Endothelial cell of umbilical vein (primary cell): Measurements from ENCODE around the gene IGFBP6. TPM values are rescaled to one million over a fixed set of nuclear protein-coding genes. Genes with fewer than 3 reads are reported as not detected.
A peak's percentile ranks its signal among the peaks of the same experiment; 100 is the strongest.

Experiments
- BruUV-seq: library from RNA; stranded (reverse); fragments of 400-500 nt; replicated peaks from 2 replicates; lab custom pipeline; 2021; lab: Mats Ljungman, UMichigan
- CTCF ChIA-PET: fragments of 300-600, 350-600 bp; sonication (Branson Sonifier 250); formaldehyde crosslinking; loops from one replicate; lab custom pipeline; 2021; ENCODE audit warnings: antibody characterized with exemption, inconsistent platforms; lab: Charles Lee
- POLR2A ChIA-PET: fragments of 300-600, 350-600 bp; sonication (Branson Sonifier 250); formaldehyde crosslinking; loops from one replicate; lab custom pipeline; 2021; ENCODE audit warnings: antibody characterized with exemption, inconsistent platforms; lab: Charles Lee
- DNase-seq: peaks from one replicate; pipeline ENCODE4 v3.0.0-alpha.2; 2011; ENCODE audit warnings: low read depth, low spot score
- FAIRE-seq: peaks from 2 replicates; lab custom pipeline; 2011; peaks lifted over from hg19 to GRCh38; lab: Jason Lieb, UNC
- H2AFZ ChIP-seq: 2 replicates; pipeline ENCODE4 v1.6.0; 2012; ENCODE audit warnings: low read depth, low read length, control low read depth, inconsistent platforms
- H3K27ac ChIP-seq: 2 replicates; pipeline ENCODE4 v1.5.1; 2011; ENCODE audit warnings: low read depth, mild to moderate bottlenecking, control low read depth, low read length, moderate library complexity; ENCODE audit not compliant: insufficient read depth
- H3K27me3 ChIP-seq, 2 experiments: 2 replicates each; pipeline versions ENCODE4 v1.6.0 to v1.6.1; 2011; ENCODE audit warnings: low read length in 2 of 2, mixed read lengths in 1 of 2; ENCODE audit not compliant: control insufficient read depth in 2 of 2, insufficient read depth in 2 of 2
- H3K36me3 ChIP-seq, 2 experiments: 2 replicates in 1 of 2; 3 replicates in 1 of 2; pipeline ENCODE4 v1.5.1; 2011; ENCODE audit warnings: low read length in 2 of 2, mild to moderate bottlenecking in 1 of 2, moderate library complexity in 1 of 2; ENCODE audit not compliant: control insufficient read depth in 2 of 2, insufficient read depth in 2 of 2; ENCODE audit errors: extremely low read depth in 1 of 2
- H3K4me1 ChIP-seq: 3 replicates; pipeline ENCODE4 v1.5.1; 2011; ENCODE audit warnings: mild to moderate bottlenecking, low read length; ENCODE audit not compliant: control insufficient read depth, insufficient read depth; ENCODE audit errors: extremely low read depth
- H3K4me2 ChIP-seq: 2 replicates; pipeline ENCODE4 v1.6.1; 2011; ENCODE audit warnings: low read length, control low read depth, mixed read lengths; ENCODE audit not compliant: insufficient read depth
- H3K4me3 ChIP-seq, 3 experiments: fragments of 200-600 bp in 1 of 3; sonication (generic), shearing (Covaris generic) in 1 of 3; replicated peaks in 1 of 3; 2 replicates each; pipeline ENCODE4 v1.5.1; 2011 to 2016; ENCODE audit warnings: control low read depth in 3 of 3, low read length in 3 of 3, mild to moderate bottlenecking in 2 of 3, inconsistent platforms in 1 of 3, low read depth in 1 of 3, moderate library complexity in 1 of 3; ENCODE audit not compliant: insufficient read depth in 1 of 3
- H3K79me2 ChIP-seq: 2 replicates; pipeline ENCODE4 v1.6.0; 2012; ENCODE audit warnings: low read length, inconsistent platforms; ENCODE audit not compliant: control insufficient read depth, insufficient read depth
- H3K9ac ChIP-seq: replicated peaks from 2 replicates; pipeline ENCODE3; 2011; ENCODE audit warnings: low read length, control low read depth; ENCODE audit not compliant: insufficient read depth; ENCODE audit errors: extremely low read depth
- H3K9me1 ChIP-seq: replicated peaks from 3 replicates; pipeline ENCODE4 v1.6.0; 2011; ENCODE audit warnings: mild to moderate bottlenecking, low read length; ENCODE audit not compliant: control insufficient read depth, insufficient read depth; ENCODE audit errors: extremely low read depth
- H3K9me3 ChIP-seq: replicated peaks from 2 replicates; pipeline ENCODE4 v1.5.1; 2012; ENCODE audit warnings: low read length, inconsistent platforms; ENCODE audit not compliant: control insufficient read depth, insufficient read depth
- H4K20me1 ChIP-seq: replicated peaks from 2 replicates; pipeline ENCODE3; 2011; ENCODE audit warnings: mild to moderate bottlenecking, low read length; ENCODE audit not compliant: control insufficient read depth, insufficient read depth; ENCODE audit errors: extremely low read depth
- EZH2 ChIP-seq: IDR thresholded peaks from 2 replicates; pipeline ENCODE4 v1.6.1; 2012; ENCODE audit warnings: borderline replicate concordance, low read depth, mild to moderate bottlenecking, moderate library complexity, low read length, inconsistent platforms; ENCODE audit not compliant: severe bottlenecking
- FOS ChIP-seq: IDR thresholded peaks from 2 replicates; pipeline ENCODE4 v1.6.1; 2011; ENCODE audit warnings: mild to moderate bottlenecking, low read length, moderate library complexity, borderline replicate concordance; ENCODE audit not compliant: insufficient read depth
- GATA2 ChIP-seq: IDR thresholded peaks from 2 replicates; pipeline ENCODE4 v1.7.0; 2011; ENCODE audit warnings: low read depth, mild to moderate bottlenecking, moderate library complexity, mixed read lengths, low read length; ENCODE audit not compliant: insufficient read length, insufficient read depth
- JUN ChIP-seq: IDR thresholded peaks from 2 replicates; pipeline ENCODE4 v1.6.1; 2011; ENCODE audit warnings: borderline replicate concordance, low read depth; ENCODE audit not compliant: insufficient read length, insufficient read depth
- MAX ChIP-seq: IDR thresholded peaks from 2 replicates; pipeline ENCODE4 v1.6.1; 2011; ENCODE audit not compliant: insufficient read depth, insufficient read length
- MYC ChIP-seq: IDR thresholded peaks from one replicate; pipeline ENCODE4 v1.6.1; 2011; ENCODE audit warnings: mild to moderate bottlenecking, low read depth, low read length
- POLR2A ChIP-seq: IDR thresholded peaks from 2 replicates; pipeline ENCODE4 v1.6.1; 2012; ENCODE audit warnings: low read depth, mild to moderate bottlenecking, control low read depth, low read length
- POLR2AphosphoS5 ChIP-seq: IDR thresholded peaks from 2 replicates; pipeline ENCODE4 v1.6.1; 2012; ENCODE audit warnings: low read depth, mild to moderate bottlenecking, control low read depth, low read length, moderate library complexity; ENCODE audit not compliant: insufficient read depth
- dilution Hi-C: fragments of 300-500 bp; cut with MboI; formaldehyde crosslinking; loops from one replicate; pipeline ENCODE4 v1.15.0; 2019; ENCODE audit warnings: low sequenced_read_pairs; ENCODE audit not compliant: extremely low pct_ligation_motif_present
- intact Hi-C: fragments of 100-400 bp; cut with micrococcal nuclease; formaldehyde crosslinking; loops from one replicate; pipeline ENCODE4 v1.10.0; 2022
- polyA plus RNA-seq, 4 experiments: library from polyadenylated mRNA; depleted of rRNA in 3 of 4; stranded (reverse) in 3 of 4; unstranded in 1 of 4; fragments of >200 nt; gene quantifications; 2 replicates each; pipeline versions ENCODE4 v1.2.1 to v1.2.3, GENCODE V29; 2011 to 2012; ENCODE audit warnings: missing spikeins in 1 of 4
- total RNA-seq: library from RNA; stranded (reverse); gene quantifications from 2 replicates; pipeline ENCODE4 v1.2.3, GENCODE V29; 2021
- TF ChIP-seq, protein P1 (sequence below), 2 donors: IDR thresholded peaks; 1 replicate in 1 of 2; 2 replicates in 1 of 2; pipeline ENCODE4 v1.5.1; 2011; ENCODE audit warnings: low read length in 2 of 2, mild to moderate bottlenecking in 2 of 2, moderate library complexity in 2 of 2, control low read depth in 1 of 2, inconsistent platforms in 1 of 2, low read depth in 1 of 2; ENCODE audit not compliant: insufficient read depth in 1 of 2; ENCODE audit errors: extremely low read depth in 1 of 2

The IGFBP6 gene
- total and polyA plus RNA-seq, 2 donors (not counting 3 experiments of a cell fraction or from before 2014, with no cell fraction given) = 14.1 to 18.2 TPM

DNA sequence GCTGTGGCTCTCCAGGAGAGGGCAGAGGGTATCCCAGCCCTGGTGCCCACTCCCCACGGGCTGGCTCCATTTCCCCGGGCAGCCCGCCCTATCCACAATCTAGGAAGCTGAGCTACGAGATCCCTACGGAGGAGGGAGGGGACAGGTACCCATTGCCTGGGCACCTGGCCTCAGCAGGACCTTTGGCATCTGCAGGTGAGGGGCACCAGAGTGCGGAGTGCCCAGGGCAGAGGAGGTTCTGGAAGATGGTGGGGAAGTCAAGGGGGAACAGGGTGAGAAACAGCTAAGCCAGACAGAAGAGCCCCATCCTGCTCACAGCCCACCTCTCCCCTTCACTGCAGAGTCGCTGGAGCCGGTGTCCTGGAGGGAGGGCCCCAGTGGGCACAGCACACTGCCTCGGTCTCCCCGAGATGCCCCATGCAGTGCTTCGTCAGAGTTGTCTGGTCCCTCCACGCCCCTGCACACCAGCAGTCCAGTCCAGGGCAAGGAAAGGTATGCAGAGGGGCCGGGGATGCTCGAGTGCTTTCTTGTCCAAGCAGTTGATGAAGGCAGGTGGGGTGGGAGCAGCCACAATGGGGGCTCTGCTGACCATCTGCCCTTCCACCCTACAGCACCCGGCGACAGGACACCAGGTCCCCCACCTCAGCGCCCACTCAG is 37.3 kb upstream of the IGFBP6 start:
- no peaks in the 10 kb centered on the region for H3K9me3 ChIP-seq
- no peak overlapping the region for H3K27ac ChIP-seq
- no TSS peak for BruUV-seq
- no peaks in the 10 kb centered on the region for H3K79me2 ChIP-seq
- TF ChIP-seq POLR2AphosphoS5 = no peak
- no peak for TF ChIP-seq POLR2A
- no peak for TF ChIP-seq EZH2
- no peak for TF ChIP-seq MAX
- TF ChIP-seq FOS = no peak
- no peak for TF ChIP-seq MYC
- no peak overlapping the region for H2AFZ ChIP-seq
- FAIRE-seq (no peak), DNase-seq (no peak)
- ChIA-PET POLR2A (interaction anchor here (1.1 kb wide), 1 partner anchor 54 kb away, joined by 3 read pairs; the partner anchor contains the start of gene EIF4B), CTCF (interaction anchor here (14.2 kb wide), 1 partner anchor 40 kb away, joined by 463 read pairs; the partner anchor contains the start of genes IGFBP6 and SOAT2)
- dilution Hi-C loops = no loop called here
- intact Hi-C loops = no loop called here
- H3K4me2 ChIP-seq = no peak overlapping the region
- H3K9me1 ChIP-seq = no peaks in the 10 kb centered on the region
- H3K36me3 ChIP-seq = peaks cover 5 to 56% of the 10 kb centered on the region in 2 experiments
- H3K4me1 ChIP-seq = peaks cover 10% of the 10 kb centered on the region
- no peak overlapping the region for H3K4me3 ChIP-seq
- H3K27me3 ChIP-seq = no peaks in the 10 kb centered on the region
- no peaks in the 10 kb centered on the region for H4K20me1 ChIP-seq
- H3K9ac ChIP-seq = no peak overlapping the region

DNA sequence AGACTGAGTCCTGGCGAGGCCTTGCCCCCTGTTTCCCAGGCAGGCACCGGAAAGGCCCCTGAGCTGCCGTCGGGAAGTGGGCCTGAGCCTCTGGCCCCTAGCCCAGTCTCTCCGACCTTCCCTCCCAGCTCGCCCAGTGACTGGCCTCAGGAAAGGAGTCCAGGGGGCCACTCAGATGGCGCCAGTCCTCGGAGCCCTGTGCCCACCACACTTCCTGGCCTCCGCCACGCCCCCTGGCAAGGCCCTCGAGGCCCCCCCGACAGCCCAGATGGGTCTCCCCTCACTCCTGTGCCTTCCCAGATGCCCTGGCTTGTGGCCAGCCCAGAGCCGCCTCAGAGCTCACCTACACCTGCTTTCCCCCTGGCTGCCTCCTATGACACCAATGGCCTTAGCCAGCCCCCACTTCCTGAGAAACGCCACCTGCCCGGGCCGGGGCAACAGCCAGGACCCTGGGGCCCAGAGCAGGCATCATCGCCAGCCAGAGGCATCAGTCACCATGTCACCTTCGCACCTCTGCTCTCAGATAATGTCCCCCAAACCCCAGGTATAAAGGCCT is 36.7 kb upstream of the IGFBP6 start:
- TF ChIP-seq POLR2A (no peak), EZH2 (no peak), POLR2AphosphoS5 (no peak), FOS (no peak), MYC (no peak), JUN (no peak), MAX (no peak), GATA2 (no peak)
- TF ChIP-seq, protein P1, sequence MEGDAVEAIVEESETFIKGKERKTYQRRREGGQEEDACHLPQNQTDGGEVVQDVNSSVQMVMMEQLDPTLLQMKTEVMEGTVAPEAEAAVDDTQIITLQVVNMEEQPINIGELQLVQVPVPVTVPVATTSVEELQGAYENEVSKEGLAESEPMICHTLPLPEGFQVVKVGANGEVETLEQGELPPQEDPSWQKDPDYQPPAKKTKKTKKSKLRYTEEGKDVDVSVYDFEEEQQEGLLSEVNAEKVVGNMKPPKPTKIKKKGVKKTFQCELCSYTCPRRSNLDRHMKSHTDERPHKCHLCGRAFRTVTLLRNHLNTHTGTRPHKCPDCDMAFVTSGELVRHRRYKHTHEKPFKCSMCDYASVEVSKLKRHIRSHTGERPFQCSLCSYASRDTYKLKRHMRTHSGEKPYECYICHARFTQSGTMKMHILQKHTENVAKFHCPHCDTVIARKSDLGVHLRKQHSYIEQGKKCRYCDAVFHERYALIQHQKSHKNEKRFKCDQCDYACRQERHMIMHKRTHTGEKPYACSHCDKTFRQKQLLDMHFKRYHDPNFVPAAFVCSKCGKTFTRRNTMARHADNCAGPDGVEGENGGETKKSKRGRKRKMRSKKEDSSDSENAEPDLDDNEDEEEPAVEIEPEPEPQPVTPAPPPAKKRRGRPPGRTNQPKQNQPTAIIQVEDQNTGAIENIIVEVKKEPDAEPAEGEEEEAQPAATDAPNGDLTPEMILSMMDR (IDR thresholded peaks at IDR 0.05; ENCODE audit: extremely low read depth in 1 of 2, insufficient read depth in 1 of 2, low read depth in 1 of 2, low read length in 2 of 2) = no peak
- ChIA-PET CTCF (interaction anchor here (1.2 to 14.2 kb wide), 2 partner anchors 13 to 39 kb away, joined by 6 to 463 read pairs; partner anchors contain the start of genes IGFBP6 and SOAT2), POLR2A (interaction anchor here (1.1 kb wide), 1 partner anchor 54 kb away, joined by 3 read pairs; the partner anchor contains the start of gene EIF4B)
- H3K9ac ChIP-seq = no peak overlapping the region
- DNase-seq (peak; percentile 24), FAIRE-seq (no peak)
- H3K4me3 ChIP-seq = no peak overlapping the region
- no peak overlapping the region for H3K4me2 ChIP-seq
- BruUV-seq = TSS peak; percentile 9
- no peaks in the 10 kb centered on the region for H3K27me3 ChIP-seq
- intact Hi-C loops = loop anchor here (1.0 kb wide), 1 partner anchor 10 kb away; the partner anchor contains the start of gene TNS2
- peaks cover 10% of the 10 kb centered on the region for H3K4me1 ChIP-seq
- peaks cover 5 to 52% of the 10 kb centered on the region in 2 experiments for H3K36me3 ChIP-seq
- H3K27ac ChIP-seq = no peak overlapping the region
- H3K9me1 ChIP-seq = no peaks in the 10 kb centered on the region
- H3K9me3 ChIP-seq = no peaks in the 10 kb centered on the region
- dilution Hi-C loops = no loop called here
- H2AFZ ChIP-seq = no peak overlapping the region
- H3K79me2 ChIP-seq = no peaks in the 10 kb centered on the region
- no peaks in the 10 kb centered on the region for H4K20me1 ChIP-seq
